B cell (primary cell): ENCODE results near the gene GLB1L3. TPM values are rescaled to one million over a fixed set of nuclear protein-coding genes. Genes with fewer than 3 reads are reported as not detected.
A peak's percentile ranks its signal among the peaks of the same experiment; 100 is the strongest.

Source experiments
- ATAC-seq: fragments of 200-7000 bp; cut with Tn5 transposase; one replicate; pipeline ENCODE4 v1.10.0; 2021; ENCODE audit warnings: low read depth, mild to moderate bottlenecking, moderate number of reproducible peaks, moderate library complexity
- CTCF ChIA-PET: fragments of 350-600 bp; sonication (Branson Sonifier 250); formaldehyde crosslinking; loops from one replicate; lab custom pipeline; 2021; ENCODE audit warnings: antibody characterized with exemption, inconsistent platforms; lab: Charles Lee
- POLR2A ChIA-PET: fragments of 350-600 bp; sonication (Branson Sonifier 250); formaldehyde crosslinking; loops from one replicate; lab custom pipeline; 2021; ENCODE audit warnings: antibody characterized with exemption; lab: Charles Lee
- DNase-seq: peaks from one replicate; pipeline ENCODE4 v3.0.0; 2013
- H2AFZ ChIP-seq: 2 replicates; pipeline ENCODE4 v1.6.1; 2012; ENCODE audit warnings: mild to moderate bottlenecking, low read depth, low read length; ENCODE audit not compliant: insufficient read depth, poor library complexity, severe bottlenecking
- H3K27ac ChIP-seq, 2 donors: 1 replicate in 1 of 2; 2 replicates in 1 of 2; pipeline ENCODE4 v1.5.1; 2012 to 2013; ENCODE audit warnings: low read length in 2 of 2, mild to moderate bottlenecking in 2 of 2, moderate library complexity in 1 of 2
- H3K27me3 ChIP-seq, 4 experiments: fragments of 200-600 bp in 1 of 4; sonication (generic) in 1 of 4; replicated peaks in 1 of 4; 1 replicate in 2 of 4; 2 replicates in 2 of 4; pipeline versions ENCODE4 v1.6.1 to v1.7.0; 2013 to 2016; ENCODE audit warnings: low read length in 3 of 4, mild to moderate bottlenecking in 2 of 4, mixed read lengths in 1 of 4, moderate library complexity in 1 of 4; ENCODE audit not compliant: insufficient read depth in 4 of 4, control insufficient read depth in 3 of 4; ENCODE audit errors: control extremely low read depth in 1 of 4
- H3K36me3 ChIP-seq, 2 experiments: replicated peaks in 1 of 2; 1 replicate in 1 of 2; 2 replicates in 1 of 2; pipeline versions ENCODE4 v1.6.1 to v1.7.1; 2013; ENCODE audit warnings: low read length in 1 of 2; ENCODE audit not compliant: insufficient read depth in 2 of 2, control insufficient read depth in 1 of 2; ENCODE audit errors: control extremely low read depth in 1 of 2, extremely low read depth in 1 of 2
- H3K4me1 ChIP-seq, 2 donors: fragments of 200-600 bp in 1 of 2; sonication (generic) in 1 of 2; 1 replicate in 1 of 2; 2 replicates in 1 of 2; pipeline versions ENCODE4 v1.5.1 to v1.6.1; 2013 to 2017; ENCODE audit warnings: low read length in 2 of 2; ENCODE audit not compliant: control insufficient read depth in 2 of 2, insufficient read depth in 2 of 2
- H3K4me2 ChIP-seq: replicated peaks from 2 replicates; pipeline ENCODE3; 2012; ENCODE audit warnings: mild to moderate bottlenecking, low read depth, low read length; ENCODE audit not compliant: poor library complexity, severe bottlenecking
- H3K4me3 ChIP-seq, 5 experiments: fragments of 200-600 bp in 1 of 5; sonication (generic) in 1 of 5; 1 replicate in 3 of 5; 2 replicates in 2 of 5; pipeline versions ENCODE4 v1.5.1 to v1.7.0; 2011 to 2016; ENCODE audit warnings: low read length in 4 of 5, mild to moderate bottlenecking in 4 of 5, low read depth in 2 of 5, control low read depth in 1 of 5, moderate library complexity in 1 of 5; ENCODE audit not compliant: insufficient read depth in 1 of 5; ENCODE audit errors: control extremely low read depth in 1 of 5, extremely low read depth in 1 of 5
- H3K79me2 ChIP-seq: fragments of 200-600 bp; sonication (generic); one replicate; pipeline ENCODE4 v1.6.0; 2016; ENCODE audit warnings: low read length; ENCODE audit not compliant: control insufficient read depth, insufficient read depth
- H3K9ac ChIP-seq: fragments of 200-600 bp; sonication (generic); 2 replicates; pipeline ENCODE4 v1.6.1; 2017; ENCODE audit warnings: mild to moderate bottlenecking, low read length, moderate library complexity
- H3K9me3 ChIP-seq, 3 donors: one replicate each; pipeline versions ENCODE4 v1.6.1 to v1.7.1; 2013; ENCODE audit warnings: low read length in 2 of 3; ENCODE audit not compliant: control insufficient read depth in 2 of 3, insufficient read depth in 1 of 3; ENCODE audit errors: control extremely low read depth in 1 of 3
- H4K20me1 ChIP-seq: 2 replicates; pipeline ENCODE4 v1.6.0; 2012; ENCODE audit warnings: mild to moderate bottlenecking, low read length; ENCODE audit not compliant: insufficient read depth, control insufficient read depth, poor library complexity, severe bottlenecking
- H3K27ac Mint-ChIP-seq: one replicate; pipeline ENCODE4 v1.8.0; 2021; ENCODE audit warnings: mixed read lengths
- H3K27me3 Mint-ChIP-seq: one replicate; pipeline ENCODE4 v1.8.0; 2021; ENCODE audit warnings: mixed read lengths
- H3K4me1 Mint-ChIP-seq: one replicate; pipeline ENCODE4 v1.8.0; 2021; ENCODE audit warnings: mixed read lengths
- H3K4me3 Mint-ChIP-seq: one replicate; pipeline ENCODE4 v1.8.0; 2021; ENCODE audit warnings: mixed read lengths
- H3K9me3 Mint-ChIP-seq: one replicate; pipeline ENCODE4 v1.8.0; 2022; ENCODE audit warnings: mixed read lengths; ENCODE audit not compliant: insufficient read depth
- CTCF ChIP-seq: fragments of 200-600 bp; IDR thresholded peaks from one replicate; pipeline ENCODE4 v1.8.0; 2022; ENCODE audit warnings: antibody characterized with exemption, mild to moderate bottlenecking
- EZH2 ChIP-seq: IDR thresholded peaks from 2 replicates; pipeline ENCODE4 v1.6.1; 2012; ENCODE audit warnings: borderline replicate concordance, low read depth, mild to moderate bottlenecking, moderate library complexity, low read length; ENCODE audit not compliant: insufficient read depth, poor library complexity, severe bottlenecking
- WGBS: methylation state at CpG from one replicate; pipeline ENCODE4 v1.1.5; 2013; ENCODE audit warnings: missing lambda C conversion rate; ENCODE audit not compliant: insufficient coverage; 5-methylcytosine and 5-hydroxymethylcytosine counted together
- intact Hi-C: fragments of 100-400 bp; cut with micrococcal nuclease; formaldehyde crosslinking; loops from one replicate; pipeline ENCODE4 v1.10.0; 2022
- polyA minus RNA-seq: library from RNA; depleted of rRNA, polyadenylated mRNA; stranded (reverse); fragments of >200 nt; gene quantifications from 2 replicates; pipeline ENCODE4 v1.2.3, GENCODE V29; 2012
- polyA plus RNA-seq: library from polyadenylated mRNA; depleted of rRNA; stranded (reverse); fragments of >200 nt; gene quantifications from 2 replicates; pipeline ENCODE4 v1.2.3, GENCODE V29; 2012
- total RNA-seq, 2 donors: library from RNA; stranded (reverse); fragments of 120-200 nt in 1 of 2; gene quantifications; 1 replicate in 1 of 2; 2 replicates in 1 of 2; pipeline versions ENCODE4 v1.2.3 to v1.2.4, GENCODE V29; 2013 to 2022

GLB1L3 gene
- total RNA-seq = not detected in 2 replicates
- not detected for total RNA-seq (2013)
- 0.06 TPM in 1 of 2 replicates, not detected in the other for polyA plus RNA-seq
- polyA minus RNA-seq = 0.14 TPM in 1 of 2 replicates, not detected in the other

GRCh38 chr11:134275534-134276395 is at the start of gene GLB1L3:
TSS of gene GLB1L3 (plus strand) at chr11:134276379. CDS start at chr11:134276741, 362 bp downstream.
- ATAC-seq (peak; percentile 75), DNase-seq (peak; percentile 68)
- peaks cover 21 to 39% of the 10 kb centered on the region in 2 donors for H3K4me1 ChIP-seq
- no peaks in the 10 kb centered on the region for H4K20me1 ChIP-seq
- Mint-ChIP-seq H3K9me3 (peaks cover 7% of the 10 kb centered on the region), H3K27ac (no peak within 1 kb of the TSS), H3K27me3 (peaks cover 74% of the 10 kb centered on the region), H3K4me1 (peaks cover 22% of the 10 kb centered on the region), H3K4me3 (peak within 1 kb of the TSS; percentile 83)
- H3K27me3 ChIP-seq = peaks cover 1 to 61% (median 56%) of the 10 kb centered on the region in 4 experiments
- H3K9ac ChIP-seq = peak within 1 kb of the TSS; percentile 55
- intact Hi-C loops = no loop called here
- no peak within 1 kb of the TSS for H3K27ac ChIP-seq
- H3K9me3 ChIP-seq = peaks cover 0 to 26% (median 5%) of the 10 kb centered on the region in 3 donors
- CTCF ChIA-PET = interaction anchor here (1.2 to 1.6 kb wide), 4 partner anchors 15 to 226 kb away, joined by 3 to 5 read pairs (median 4); no protein-coding TSS in a partner anchor
- 3% methylated on average over 68 of the region's 68 CpGs for WGBS
- no peaks in the 10 kb centered on the region for H3K36me3 ChIP-seq
- H2AFZ ChIP-seq = peak within 1 kb of the TSS; percentile 69
- TF ChIP-seq EZH2 (no peak), CTCF (peak; percentile 59)
- H3K4me3 ChIP-seq = peak within 1 kb of the TSS in 4 of 5 experiments; percentile 29 to 59 (median 46)
- peak within 1 kb of the TSS; percentile 88 for H3K4me2 ChIP-seq
- no peaks in the 10 kb centered on the region for H3K79me2 ChIP-seq
- POLR2A ChIA-PET = no interaction called here
